HL-60 (cell line): ENCODE measurements around the gene DACT2.

Experiments used
- DNase-seq, 2 experiments: peaks; one replicate each; pipeline ENCODE4 v3.0.0-alpha.2; 2010 to 2020; ENCODE audit warnings: low read depth in 1 of 2, low spot score in 1 of 2
- H3K27ac ChIP-seq: fragments of 250-450 bp; sonication (Bioruptor Pico); replicated peaks from 2 replicates; pipeline ENCODE4 v1.5.1; 2020; ENCODE audit warnings: mild to moderate bottlenecking, moderate library complexity
- H3K27me3 ChIP-seq: fragments of 250-450 bp; sonication (Bioruptor Pico); 2 replicates; pipeline ENCODE4 v1.5.1; 2021; ENCODE audit warnings: mild to moderate bottlenecking, moderate library complexity; ENCODE audit not compliant: insufficient read depth, poor library complexity, severe bottlenecking
- H3K4me3 ChIP-seq: replicated peaks from 2 replicates; pipeline ENCODE4 v1.5.1; 2011; ENCODE audit warnings: mild to moderate bottlenecking, control low read depth, low read length; ENCODE audit not compliant: insufficient read depth
- CTCF ChIP-seq: IDR thresholded peaks from one replicate; pipeline ENCODE4 v1.5.1; 2011; ENCODE audit warnings: low read length, control low read depth, inconsistent platforms; ENCODE audit not compliant: insufficient read depth
- GABPA ChIP-seq: IDR thresholded peaks from 2 replicates; pipeline ENCODE4 v1.6.1; 2012; ENCODE audit warnings: low read depth
- POLR2AphosphoS5 ChIP-seq: IDR thresholded peaks from 2 replicates; pipeline ENCODE4 v1.6.1; 2012; ENCODE audit warnings: low read depth
- REST ChIP-seq: IDR thresholded peaks from 2 replicates; pipeline ENCODE4 v1.6.1; 2012; ENCODE audit warnings: low read depth; ENCODE audit not compliant: insufficient replicate concordance
- SPI1 ChIP-seq: IDR thresholded peaks from 2 replicates; pipeline ENCODE4 v1.6.1; 2012; ENCODE audit warnings: low read depth, mild to moderate bottlenecking, borderline replicate concordance

The DACT2 gene

GRCh38 chr6:168322966-168323365 lies 3.4 kb upstream of the DACT2 start:
- H3K4me3 ChIP-seq = no peak overlapping the region
- DNase-seq = no peak

GRCh38 chr6:168320634-168321033 lies 1.1 kb upstream of the DACT2 start:
- no peak for TF ChIP-seq REST
- TF ChIP-seq SPI1 = no peak
- TF ChIP-seq GABPA = no peak
- no peak for TF ChIP-seq CTCF
- no peak for TF ChIP-seq POLR2AphosphoS5
- Histone ChIP-seq H3K4me3 (no peak overlapping the region), H3K27me3 (peaks cover 3% of the 10 kb centered on the region), H3K27ac (no peak overlapping the region)
- DNase-seq = no peak

More at GRCh38 chr6:168322966-168323365, 3.4 kb upstream of the DACT2 start:
- Histone ChIP-seq H3K27ac (no peak overlapping the region), H3K27me3 (peaks cover 3% of the 10 kb centered on the region)
- TF ChIP-seq CTCF (no peak), REST (no peak)

GRCh38 chr6:168318579-168319278 lies 848 bp downstream of the DACT2 start:
- Histone ChIP-seq H3K4me3 (no peak overlapping the region), H3K27me3 (peaks cover 3% of the 10 kb centered on the region)

More at GRCh38 chr6:168318579-168319278, 848 bp downstream of the DACT2 start:
- DNase-seq = no peak
- no peak for TF ChIP-seq GABPA
- no peak for TF ChIP-seq POLR2AphosphoS5
- no peak for TF ChIP-seq CTCF
- no peak for TF ChIP-seq SPI1
- no peak for TF ChIP-seq REST
- no peak overlapping the region for H3K27ac ChIP-seq
